Measurements from ENCODE around the gene IGDCC3. TPM values are rescaled to one million over a fixed set of nuclear protein-coding genes. Genes with fewer than 3 reads are reported as not detected.

The IGDCC3 gene
- total and polyA plus RNA-seq, 2 of the 8 experiments (the other 6 are each of a cell fraction or from before 2014, with no cell fraction given) = 26.8 to 45.7 TPM

DNA sequence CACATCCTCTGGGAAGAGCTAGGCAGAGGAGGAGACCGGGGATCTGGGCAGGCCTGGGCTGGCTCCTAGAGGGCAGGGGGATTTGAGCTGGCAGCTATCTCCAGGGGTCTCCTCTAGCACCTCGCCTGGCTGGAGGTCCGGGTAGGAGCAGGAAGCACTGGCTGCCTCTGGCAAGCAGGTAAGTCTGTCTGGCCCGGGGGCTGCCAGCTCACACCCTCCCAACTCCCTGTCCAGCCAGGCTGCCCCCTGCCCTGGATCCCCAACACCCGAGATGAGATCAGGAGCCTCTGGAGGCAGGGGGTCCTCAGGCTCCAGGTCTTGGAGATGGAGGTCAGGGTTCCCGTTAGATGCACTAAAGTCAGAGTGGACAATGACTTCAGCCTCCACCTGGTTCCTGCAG is 6.2 kb upstream of the IGDCC3 start:
- peaks cover 0 to 4% (median 0%) of the 10 kb centered on the region in 4 experiments; a peak in 2 of 8 replicates for H3K36me3 ChIP-seq (ENCODE audit: control insufficient read depth in 2 of 4, insufficient read depth in 4 of 4, low read length in 3 of 4)
- no peak for FAIRE-seq
- CTCF ChIA-PET (ENCODE audit: partially characterized antibody) = interaction anchor here (0.9 to 18.3 kb wide), 18 partner anchors 9 to 162 kb away, joined by 3 to 547 read pairs (median 4); no protein-coding TSS in a partner anchor

More for the DNA sequence above, 6.2 kb upstream of the IGDCC3 start:
- no peaks in the 10 kb centered on the region for H3K79me1 ChIP-seq (ENCODE audit: low read depth, low read length)
- peak overlapping the region; percentile 79 for H2AK5ac ChIP-seq (ENCODE audit: low read depth, low read length)
- H3K14ac ChIP-seq (ENCODE audit: insufficient read length) = no peak overlapping the region
- H3K9me3 ChIP-seq (ENCODE audit: insufficient read depth in 2 of 2, low read depth in 1 of 2, low read length in 1 of 2) = no peaks in the 10 kb centered on the region
- H3K4me1 ChIP-seq (replicated peaks in 1 of 4; ENCODE audit: control insufficient read depth in 3 of 4, insufficient read depth in 4 of 4, low read length in 3 of 4) = peaks cover 3 to 21% (median 5%) of the 10 kb centered on the region in 4 experiments; a peak in 6 of 7 replicates
- POLR2A ChIA-PET (ENCODE audit: partially characterized antibody) = interaction anchor here (1.0 to 2.6 kb wide), 5 partner anchors 16 to 79 kb away, joined by 3 to 18 read pairs (median 4); partner anchors contain the start of gene RNU5B-1
- 88% methylated on average over 5 of the region's 6 CpGs; no CpG with 5 or more reads in 1 of the 2 experiments for WGBS, 2 experiments (ENCODE audit: extremely low coverage in 1 of 2, insufficient coverage in 1 of 2, insufficient read length in 1 of 2, insufficient replicate concordance in 2 of 2, low coverage in 1 of 2, low lambda C conversion rate in 2 of 2, missing lambda C conversion rate in 1 of 2)
- H3K23ac ChIP-seq (ENCODE audit: insufficient read length) = no peak overlapping the region
- DNase-seq (ENCODE audit: low read depth in 1 of 2, low spot score in 2 of 2) = no peak
- no peak overlapping the region for H3K9ac ChIP-seq (replicated peaks in 1 of 4; ENCODE audit: extremely low read depth in 1 of 4, low read depth in 3 of 4, low read length in 3 of 4)
- H3K79me2 ChIP-seq (ENCODE audit: control insufficient read depth in 1 of 2, insufficient read depth in 2 of 2, low read length in 2 of 2) = no peaks in the 10 kb centered on the region
- no peak overlapping the region for H3K4ac ChIP-seq (replicated peaks; ENCODE audit: insufficient read length, low read depth, low read length)
- H4K8ac ChIP-seq (ENCODE audit: extremely low read depth, insufficient read depth, low read length) = peak overlapping the region; percentile 15; the same call in 1 of the 2 replicates
- H2BK20ac ChIP-seq (ENCODE audit: low read length) = 0 out of 2 replicates have a peak overlapping the region, but pooled peaks have one; percentile 75
- H3K56ac ChIP-seq (replicated peaks; ENCODE audit: insufficient read length, low read depth, low read length) = no peak overlapping the region
- H4K20me1 ChIP-seq (replicated peaks in 1 of 2; ENCODE audit: control insufficient read depth in 1 of 2, insufficient read depth in 2 of 2, low read length in 2 of 2) = no peaks in the 10 kb centered on the region
- H2BK12ac ChIP-seq (ENCODE audit: low read depth, low read length) = 0 out of 2 replicates have a peak overlapping the region, but pooled peaks have one; percentile 3
- H4K91ac ChIP-seq (replicated peaks; ENCODE audit: insufficient read length, low read length) = no peak overlapping the region
- H4K5ac ChIP-seq (ENCODE audit: insufficient read length, low read depth, low read length) = no peak overlapping the region
- no peak overlapping the region for H3K27ac ChIP-seq (ENCODE audit: low read depth, low read length)
- H3K27me3 ChIP-seq (replicated peaks in 1 of 4; ENCODE audit: control insufficient read depth in 3 of 4, extremely low read depth in 1 of 4, insufficient read depth in 3 of 4, low read length in 3 of 4) = peaks cover 0 to 8% (median 0%) of the 10 kb centered on the region in 4 experiments; a peak in 2 of 7 replicates
- H3K4me2 ChIP-seq (ENCODE audit: insufficient read depth in 1 of 2, low read depth in 2 of 2, low read length in 2 of 2) = peak overlapping the region in 1 of 2 experiments; percentile 67; a peak in 1 of 4 replicates
- H2BK15ac ChIP-seq (ENCODE audit: low read length) = no peak overlapping the region
- H2BK120ac ChIP-seq (replicated peaks; ENCODE audit: low read depth, low read length) = no peak overlapping the region
- no peak overlapping the region for H2BK5ac ChIP-seq (ENCODE audit: low read depth, low read length)
- no peak overlapping the region for H2AFZ ChIP-seq (ENCODE audit: low read length)
- H3K4me3 ChIP-seq (ENCODE audit: extremely low read depth in 1 of 4, insufficient read depth in 2 of 4, low read depth in 3 of 4, low read length in 4 of 4) = no peak overlapping the region
- peaks cover 3% of the 10 kb centered on the region; the same call in 1 of the 2 replicates for H3K23me2 ChIP-seq (ENCODE audit: low read depth, low read length)
- H3K18ac ChIP-seq (ENCODE audit: extremely low read depth, low read length) = peak overlapping the region; percentile 0; the same call in 1 of the 2 replicates
- TF ChIP-seq HDAC2 (IDR thresholded peaks at IDR 0.05; ENCODE audit: borderline replicate concordance in 1 of 2, low read depth in 2 of 2, low read length in 2 of 2) (no peak), TBP (IDR thresholded peaks at IDR 0.05; ENCODE audit: low read depth, low read length) (no peak), GABPA (IDR thresholded peaks at IDR 0.05; ENCODE audit: borderline replicate concordance, insufficient read depth, low read length) (no peak), HDAC6 (IDR thresholded peaks at IDR 0.05; ENCODE audit: low read depth, low read length) (no peak), KDM1A (IDR thresholded peaks at IDR 0.05; ENCODE audit: borderline replicate concordance, low read length) (no peak)

Measured in H1 (cell line).